OCI-LY3 (cell line): ENCODE results near the gene TMEM150C.

Source experiments
- H2AFZ ChIP-seq: fragments of 200-600, 300-600 bp; shearing (Covaris generic); 2 replicates; pipeline ENCODE4 v1.6.0; 2014; ENCODE audit warnings: antibody characterized with exemption, low read depth, low read length
- H3K27ac ChIP-seq: fragments of 200-600, 300-600 bp; sonication (generic); 2 replicates; pipeline ENCODE4 v1.5.1; 2014; ENCODE audit warnings: mild to moderate bottlenecking, low read length, moderate library complexity, mixed read lengths
- H3K27me3 ChIP-seq: fragments of 200-600, 300-600 bp; sonication (generic); 2 replicates; pipeline ENCODE4 v1.6.1; 2014; ENCODE audit warnings: low read depth, low read length, mixed read lengths
- H3K36me3 ChIP-seq: fragments of 200-600, 300-600 bp; sonication (generic); replicated peaks from 2 replicates; pipeline ENCODE3; 2014; ENCODE audit warnings: low read depth, low read length, mixed read lengths
- H3K4me1 ChIP-seq: fragments of 300-600, 200-600 bp; sonication (generic); 2 replicates; pipeline ENCODE4 v1.6.1; 2014; ENCODE audit warnings: low read length, mixed read lengths
- H3K4me2 ChIP-seq: fragments of 200-600, 300-600 bp; sonication (generic); 2 replicates; pipeline ENCODE4 v1.6.1; 2014; ENCODE audit warnings: low read length, mixed read lengths
- H3K4me3 ChIP-seq: fragments of 300-600, 200-600 bp; sonication (generic); 2 replicates; pipeline ENCODE4 v1.5.1; 2014; ENCODE audit warnings: antibody characterized with exemption, mild to moderate bottlenecking, low read length, moderate library complexity
- H3K79me2 ChIP-seq: fragments of 300-600, 200-600 bp; shearing (Covaris generic); 2 replicates; pipeline ENCODE4 v1.6.1; 2014; ENCODE audit warnings: mild to moderate bottlenecking, low read length, mixed read lengths
- H3K9ac ChIP-seq: fragments of 300-600, 200-600 bp; shearing (Covaris generic); 2 replicates; pipeline ENCODE4 v1.6.0; 2014; ENCODE audit warnings: mild to moderate bottlenecking, low read length, moderate library complexity
- H3K9me3 ChIP-seq: fragments of 200-600, 300-600 bp; shearing (Covaris generic); 2 replicates; pipeline ENCODE4 v1.6.1; 2014; ENCODE audit warnings: low read length, mixed read lengths; ENCODE audit not compliant: insufficient read depth
- H4K20me1 ChIP-seq: fragments of 200-600, 300-600 bp; sonication (generic); 2 replicates; pipeline ENCODE4 v1.6.1; 2016; ENCODE audit warnings: low read length, mixed read lengths; ENCODE audit not compliant: insufficient read depth
- EZH2phosphoT487 ChIP-seq: fragments of 200-600 bp; shearing (Covaris generic); IDR thresholded peaks from 2 replicates; pipeline ENCODE4 v1.6.1; 2018; ENCODE audit warnings: antibody characterized with exemption, mixed run types, low read depth
- TF ChIP-seq, protein P1 (sequence below): fragments of 200-600, 300-600 bp; sonication (generic); IDR thresholded peaks from 2 replicates; pipeline ENCODE4 v1.5.1; 2014; ENCODE audit warnings: antibody characterized with exemption, low read length, low read depth

The TMEM150C gene

DNA sequence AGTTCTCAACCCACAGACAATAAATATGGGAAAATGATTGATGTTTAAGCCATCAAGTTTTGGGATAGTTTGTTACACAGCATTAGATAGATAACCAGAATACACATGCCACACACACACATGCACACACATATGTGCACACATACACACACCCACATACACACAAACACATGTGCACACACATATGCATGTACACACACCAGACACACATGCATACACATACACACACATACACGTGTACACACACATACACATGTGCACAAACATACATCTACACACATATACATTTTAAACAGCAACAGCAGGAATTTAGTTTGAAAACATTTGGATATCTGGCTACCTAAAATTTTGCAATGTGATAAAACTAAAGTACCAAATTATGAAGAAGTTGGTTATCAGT lies 42.7 kb upstream of the TMEM150C start:
- Histone ChIP-seq H3K4me2 (no peak overlapping the region), H3K4me3 (no peak overlapping the region), H3K27me3 (peaks cover 3% of the 10 kb centered on the region; the same call in 1 of the 2 replicates), H3K9ac (no peak overlapping the region), H3K79me2 (no peaks in the 10 kb centered on the region), H2AFZ (no peak overlapping the region), H3K9me3 (no peaks in the 10 kb centered on the region), H4K20me1 (no peaks in the 10 kb centered on the region), H3K27ac (no peak overlapping the region), H3K4me1 (no peaks in the 10 kb centered on the region), H3K36me3 (no peaks in the 10 kb centered on the region)
- TF ChIP-seq EZH2phosphoT487: no peak
- TF ChIP-seq, protein P1, sequence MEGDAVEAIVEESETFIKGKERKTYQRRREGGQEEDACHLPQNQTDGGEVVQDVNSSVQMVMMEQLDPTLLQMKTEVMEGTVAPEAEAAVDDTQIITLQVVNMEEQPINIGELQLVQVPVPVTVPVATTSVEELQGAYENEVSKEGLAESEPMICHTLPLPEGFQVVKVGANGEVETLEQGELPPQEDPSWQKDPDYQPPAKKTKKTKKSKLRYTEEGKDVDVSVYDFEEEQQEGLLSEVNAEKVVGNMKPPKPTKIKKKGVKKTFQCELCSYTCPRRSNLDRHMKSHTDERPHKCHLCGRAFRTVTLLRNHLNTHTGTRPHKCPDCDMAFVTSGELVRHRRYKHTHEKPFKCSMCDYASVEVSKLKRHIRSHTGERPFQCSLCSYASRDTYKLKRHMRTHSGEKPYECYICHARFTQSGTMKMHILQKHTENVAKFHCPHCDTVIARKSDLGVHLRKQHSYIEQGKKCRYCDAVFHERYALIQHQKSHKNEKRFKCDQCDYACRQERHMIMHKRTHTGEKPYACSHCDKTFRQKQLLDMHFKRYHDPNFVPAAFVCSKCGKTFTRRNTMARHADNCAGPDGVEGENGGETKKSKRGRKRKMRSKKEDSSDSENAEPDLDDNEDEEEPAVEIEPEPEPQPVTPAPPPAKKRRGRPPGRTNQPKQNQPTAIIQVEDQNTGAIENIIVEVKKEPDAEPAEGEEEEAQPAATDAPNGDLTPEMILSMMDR: no peak

DNA sequence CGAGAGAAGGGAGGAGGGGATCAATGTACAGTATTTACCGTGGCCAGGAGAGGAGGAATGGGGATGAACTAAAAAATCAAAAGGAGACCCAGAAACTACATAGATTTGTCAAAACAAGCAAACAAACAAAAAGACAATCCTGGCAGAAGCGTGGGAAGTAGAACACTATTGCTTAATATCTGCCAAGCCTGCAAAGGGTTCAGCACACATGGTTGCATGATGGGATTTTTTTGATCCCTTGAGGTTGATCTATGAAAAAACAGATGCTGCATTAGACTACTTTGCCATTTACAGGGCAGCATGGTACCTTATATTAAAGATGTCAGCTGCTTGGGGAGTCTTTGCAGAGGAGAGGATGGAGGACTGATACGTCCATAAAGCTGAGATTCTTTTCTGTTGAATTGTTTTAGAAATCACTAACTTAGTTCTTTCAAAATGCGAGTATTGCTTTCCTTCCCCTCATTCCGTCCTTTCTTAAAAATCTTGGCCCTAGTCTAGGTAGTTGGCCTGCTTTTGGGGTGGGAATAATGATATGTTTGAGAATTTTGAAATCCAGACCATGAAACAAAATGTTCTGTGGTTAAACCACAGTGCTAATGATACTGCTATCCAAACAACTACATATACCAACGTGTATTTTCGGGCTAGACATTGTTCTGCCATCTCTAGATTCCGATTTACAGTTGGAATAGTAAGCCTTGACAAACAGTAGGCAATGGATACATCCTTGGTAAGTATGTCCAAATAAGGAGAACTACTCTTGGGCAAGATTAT lies 39.6 kb upstream of the TMEM150C start:
- H3K4me3 ChIP-seq: no peak overlapping the region
- peaks cover 3% of the 10 kb centered on the region; the same call in 1 of the 2 replicates for H3K27me3 ChIP-seq
- no peak overlapping the region for H2AFZ ChIP-seq
- H3K9me3 ChIP-seq: no peaks in the 10 kb centered on the region
- no peak overlapping the region for H3K9ac ChIP-seq
- H3K4me1 ChIP-seq: no peaks in the 10 kb centered on the region
- no peaks in the 10 kb centered on the region for H3K79me2 ChIP-seq
- H3K27ac ChIP-seq: no peak overlapping the region
- H3K36me3 ChIP-seq: no peaks in the 10 kb centered on the region
- TF ChIP-seq EZH2phosphoT487: no peak
- TF ChIP-seq, protein P1: no peak
- H4K20me1 ChIP-seq: no peaks in the 10 kb centered on the region
- H3K4me2 ChIP-seq: no peak overlapping the region

GRCh38 chr4:82599336-82599735 lies 37.5 kb upstream of the TMEM150C start:
- Histone ChIP-seq H3K27ac (no peak overlapping the region), H2AFZ (no peak overlapping the region), H3K9me3 (no peaks in the 10 kb centered on the region), H3K36me3 (no peaks in the 10 kb centered on the region), H3K4me1 (no peaks in the 10 kb centered on the region), H3K4me3 (no peak overlapping the region), H3K27me3 (peaks cover 9% of the 10 kb centered on the region), H3K9ac (no peak overlapping the region), H4K20me1 (no peaks in the 10 kb centered on the region), H3K4me2 (no peak overlapping the region), H3K79me2 (no peaks in the 10 kb centered on the region)
- TF ChIP-seq EZH2phosphoT487: no peak
- TF ChIP-seq, protein P1: 0 out of 2 replicates have a peak, but pooled peaks have one; percentile 9

DNA sequence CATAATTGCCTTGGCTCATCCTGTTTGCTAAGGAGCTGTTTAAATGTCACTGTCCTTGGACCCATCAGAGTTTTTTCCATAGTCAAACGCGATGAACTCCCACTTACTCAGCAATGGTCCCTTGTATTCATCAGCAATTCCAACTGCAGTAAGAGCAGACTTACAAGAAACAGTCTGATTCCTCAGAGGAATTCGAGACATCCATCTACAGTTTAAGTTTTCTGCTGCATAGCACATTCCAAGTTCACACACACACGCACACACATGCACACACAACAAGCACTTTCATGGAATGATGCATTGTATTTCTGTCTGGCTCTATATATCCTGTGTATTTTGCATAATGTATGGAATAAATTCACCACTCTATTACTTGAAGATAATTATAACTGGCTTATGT lies 32.7 kb upstream of the TMEM150C start:
- Histone ChIP-seq H3K4me2 (no peak overlapping the region), H3K27me3 (peaks cover 18% of the 10 kb centered on the region), H3K9ac (no peak overlapping the region), H3K36me3 (no peaks in the 10 kb centered on the region), H3K79me2 (no peaks in the 10 kb centered on the region), H4K20me1 (no peaks in the 10 kb centered on the region), H3K9me3 (no peaks in the 10 kb centered on the region), H3K27ac (no peak overlapping the region), H3K4me3 (no peak overlapping the region), H2AFZ (no peak overlapping the region), H3K4me1 (no peaks in the 10 kb centered on the region)
- TF ChIP-seq EZH2phosphoT487: no peak
- TF ChIP-seq, protein P1: no peak
